Endothelial cell of umbilical vein (primary cell): ENCODE data around the gene ZDBF2. TPM values are rescaled to one million over a fixed set of nuclear protein-coding genes. Genes with fewer than 3 reads are reported as not detected.

ENCODE experiments used
- BruUV-seq: library from RNA; stranded (reverse); fragments of 400-500 nt; replicated peaks from 2 replicates; lab custom pipeline; 2021; lab: Mats Ljungman, UMichigan
- CTCF ChIA-PET: fragments of 300-600, 350-600 bp; sonication (Branson Sonifier 250); formaldehyde crosslinking; loops from one replicate; lab custom pipeline; 2021; ENCODE audit warnings: antibody characterized with exemption, inconsistent platforms; lab: Charles Lee
- POLR2A ChIA-PET: fragments of 300-600, 350-600 bp; sonication (Branson Sonifier 250); formaldehyde crosslinking; loops from one replicate; lab custom pipeline; 2021; ENCODE audit warnings: antibody characterized with exemption, inconsistent platforms; lab: Charles Lee
- DNase-seq: peaks from one replicate; pipeline ENCODE4 v3.0.0-alpha.2; 2011; ENCODE audit warnings: low read depth, low spot score
- FAIRE-seq: peaks from 2 replicates; lab custom pipeline; 2011; peaks lifted over from hg19 to GRCh38; lab: Jason Lieb, UNC
- H2AFZ ChIP-seq: 2 replicates; pipeline ENCODE4 v1.6.0; 2012; ENCODE audit warnings: low read depth, low read length, control low read depth, inconsistent platforms
- H3K27ac ChIP-seq: 2 replicates; pipeline ENCODE4 v1.5.1; 2011; ENCODE audit warnings: low read depth, mild to moderate bottlenecking, control low read depth, low read length, moderate library complexity; ENCODE audit not compliant: insufficient read depth
- H3K27me3 ChIP-seq, 2 experiments: 2 replicates each; pipeline versions ENCODE4 v1.6.0 to v1.6.1; 2011; ENCODE audit warnings: low read length in 2 of 2, mixed read lengths in 1 of 2; ENCODE audit not compliant: control insufficient read depth in 2 of 2, insufficient read depth in 2 of 2
- H3K36me3 ChIP-seq, 2 experiments: 2 replicates in 1 of 2; 3 replicates in 1 of 2; pipeline ENCODE4 v1.5.1; 2011; ENCODE audit warnings: low read length in 2 of 2, mild to moderate bottlenecking in 1 of 2, moderate library complexity in 1 of 2; ENCODE audit not compliant: control insufficient read depth in 2 of 2, insufficient read depth in 2 of 2; ENCODE audit errors: extremely low read depth in 1 of 2
- H3K4me1 ChIP-seq: 3 replicates; pipeline ENCODE4 v1.5.1; 2011; ENCODE audit warnings: mild to moderate bottlenecking, low read length; ENCODE audit not compliant: control insufficient read depth, insufficient read depth; ENCODE audit errors: extremely low read depth
- H3K4me2 ChIP-seq: 2 replicates; pipeline ENCODE4 v1.6.1; 2011; ENCODE audit warnings: low read length, control low read depth, mixed read lengths; ENCODE audit not compliant: insufficient read depth
- H3K4me3 ChIP-seq, 3 experiments: fragments of 200-600 bp in 1 of 3; sonication (generic), shearing (Covaris generic) in 1 of 3; replicated peaks in 1 of 3; 2 replicates each; pipeline ENCODE4 v1.5.1; 2011 to 2016; ENCODE audit warnings: control low read depth in 3 of 3, low read length in 3 of 3, mild to moderate bottlenecking in 2 of 3, inconsistent platforms in 1 of 3, low read depth in 1 of 3, moderate library complexity in 1 of 3; ENCODE audit not compliant: insufficient read depth in 1 of 3
- H3K79me2 ChIP-seq: 2 replicates; pipeline ENCODE4 v1.6.0; 2012; ENCODE audit warnings: low read length, inconsistent platforms; ENCODE audit not compliant: control insufficient read depth, insufficient read depth
- H3K9ac ChIP-seq: replicated peaks from 2 replicates; pipeline ENCODE3; 2011; ENCODE audit warnings: low read length, control low read depth; ENCODE audit not compliant: insufficient read depth; ENCODE audit errors: extremely low read depth
- H3K9me1 ChIP-seq: replicated peaks from 3 replicates; pipeline ENCODE4 v1.6.0; 2011; ENCODE audit warnings: mild to moderate bottlenecking, low read length; ENCODE audit not compliant: control insufficient read depth, insufficient read depth; ENCODE audit errors: extremely low read depth
- H3K9me3 ChIP-seq: replicated peaks from 2 replicates; pipeline ENCODE4 v1.5.1; 2012; ENCODE audit warnings: low read length, inconsistent platforms; ENCODE audit not compliant: control insufficient read depth, insufficient read depth
- H4K20me1 ChIP-seq: replicated peaks from 2 replicates; pipeline ENCODE3; 2011; ENCODE audit warnings: mild to moderate bottlenecking, low read length; ENCODE audit not compliant: control insufficient read depth, insufficient read depth; ENCODE audit errors: extremely low read depth
- FOS ChIP-seq: IDR thresholded peaks from 2 replicates; pipeline ENCODE4 v1.6.1; 2011; ENCODE audit warnings: mild to moderate bottlenecking, low read length, moderate library complexity, borderline replicate concordance; ENCODE audit not compliant: insufficient read depth
- JUN ChIP-seq: IDR thresholded peaks from 2 replicates; pipeline ENCODE4 v1.6.1; 2011; ENCODE audit warnings: borderline replicate concordance, low read depth; ENCODE audit not compliant: insufficient read length, insufficient read depth
- dilution Hi-C: fragments of 300-500 bp; cut with MboI; formaldehyde crosslinking; loops from one replicate; pipeline ENCODE4 v1.15.0; 2019; ENCODE audit warnings: low sequenced_read_pairs; ENCODE audit not compliant: extremely low pct_ligation_motif_present
- intact Hi-C: fragments of 100-400 bp; cut with micrococcal nuclease; formaldehyde crosslinking; loops from one replicate; pipeline ENCODE4 v1.10.0; 2022
- polyA plus RNA-seq, 4 experiments: library from polyadenylated mRNA; depleted of rRNA in 3 of 4; stranded (reverse) in 3 of 4; unstranded in 1 of 4; fragments of >200 nt; gene quantifications; 2 replicates each; pipeline versions ENCODE4 v1.2.1 to v1.2.3, GENCODE V29; 2011 to 2012; ENCODE audit warnings: missing spikeins in 1 of 4
- small RNA-seq: library from RNA; depleted of rRNA; stranded (forward); fragments of <200 nt; gene quantifications from one replicate; pipeline ENCODE3, GENCODE V24; 2012; ENCODE audit warnings: low replicate concordance, low read depth; ENCODE audit not compliant: insufficient read depth, insufficient read length
- total RNA-seq: library from RNA; stranded (reverse); gene quantifications from 2 replicates; pipeline ENCODE4 v1.2.3, GENCODE V29; 2021

The ZDBF2 gene
- total and polyA plus RNA-seq, 2 donors (not counting 3 experiments of a cell fraction or from before 2014, with no cell fraction given): 1.3 to 9.6 TPM

- dilution Hi-C loops: no loop called here
- H3K4me1 ChIP-seq: no peaks in the 10 kb centered on the region
These were observed 87.1 kb downstream of the ZDBF2 start for GRCh38 chr2:206361407-206362045.

More at GRCh38 chr2:206361407-206362045, 87.1 kb downstream of the ZDBF2 start:
- Histone ChIP-seq H4K20me1 (no peaks in the 10 kb centered on the region), H3K27ac (no peak overlapping the region), H3K79me2 (no peaks in the 10 kb centered on the region), H3K9me3 (no peaks in the 10 kb centered on the region), H3K27me3 (peaks cover 0 to 3% of the 10 kb centered on the region in 2 experiments), H2AFZ (no peak overlapping the region), H3K9ac (no peak overlapping the region), H3K4me2 (no peak overlapping the region), H3K36me3 (no peaks in the 10 kb centered on the region), H3K4me3 (no peak overlapping the region), H3K9me1 (no peaks in the 10 kb centered on the region)
- ChIA-PET CTCF (no interaction called here), POLR2A (no interaction called here)
- no TSS peak for BruUV-seq
- DNase-seq: no peak
- TF ChIP-seq JUN (no peak), FOS (peak; percentile 10)
- intact Hi-C loops: no loop called here
- FAIRE-seq: no peak

Small RNA genes within 50 kb of the gene (small RNA-seq; reads per million reads assigned to genes)
- not detected for gene HMGN1P6
- gene RN7SKP260: not detected

Other genes with a start within 250 kb of the ZDBF2 start
- gene INO80D, start 188.5 kb upstream of the ZDBF2 start, total RNA-seq: 19.3 and 20.3 TPM in 2 replicates
- gene INO80D, start 188.5 kb upstream of the ZDBF2 start, polyA plus RNA-seq: 2.8 and 2.9 TPM in 2 replicates
- gene NDUFS1, start 115.2 kb upstream of the ZDBF2 start, total RNA-seq: 93.2 and 95.5 TPM in 2 replicates
- gene NDUFS1, start 115.2 kb upstream of the ZDBF2 start, polyA plus RNA-seq: 34.0 and 49.8 TPM in 2 replicates
- gene EEF1B2, start 114.8 kb upstream of the ZDBF2 start, total RNA-seq: 558 and 576 TPM in 2 replicates
- gene EEF1B2, start 114.8 kb upstream of the ZDBF2 start, polyA plus RNA-seq: 378 and 454 TPM in 2 replicates
- 20.6 and 38.5 TPM in 2 replicates for gene ADAM23, start 168.9 kb downstream of the ZDBF2 start, total RNA-seq
- gene ADAM23, start 168.9 kb downstream of the ZDBF2 start, polyA plus RNA-seq: 15.8 and 20.6 TPM in 2 replicates